ENCODE measurements around the gene SPTBN5.

Gene SPTBN5

DNA sequence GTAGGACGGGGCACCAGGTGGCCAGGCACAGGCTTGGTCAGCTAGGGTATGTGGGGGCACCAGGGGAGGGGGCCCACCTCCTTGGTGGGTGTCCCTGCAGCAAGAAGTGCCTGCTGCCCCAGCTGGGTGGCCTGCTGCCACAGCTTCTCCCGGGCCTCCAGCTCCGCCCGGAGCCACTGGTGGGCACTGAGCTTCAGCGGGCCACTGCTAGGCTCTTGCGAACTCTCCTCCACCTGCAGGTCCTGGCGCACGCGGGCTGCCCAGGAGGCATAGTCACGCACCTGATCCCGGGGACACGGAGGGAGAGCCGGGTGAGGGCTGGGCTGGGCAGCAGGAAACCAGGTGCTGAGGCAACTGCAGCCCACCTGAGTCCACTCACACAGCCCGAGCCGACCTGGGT lies 25.5 kb downstream of the SPTBN5 start:
- ATAC-seq = no peak
- no peak for TF ChIP-seq CREB5 (CRISPR knock-in tag; IDR thresholded peaks at IDR 0.05; ENCODE audit: low read depth)
- no peak for TF ChIP-seq ZFP3 (CRISPR knock-in tag; IDR thresholded peaks at IDR 0.05)
- TF ChIP-seq OSR1 (CRISPR knock-in tag; IDR thresholded peaks at IDR 0.05) = no peak
- TF ChIP-seq ZNF565 (CRISPR knock-in tag; conservative IDR thresholded peaks at IDR 0.05; ENCODE audit: low read depth) = no peak
- no peak for TF ChIP-seq BACH2 (CRISPR knock-in tag; IDR thresholded peaks at IDR 0.05; ENCODE audit: borderline replicate concordance)
- TF ChIP-seq TCF4 (CRISPR knock-in tag; IDR thresholded peaks at IDR 0.05; ENCODE audit: borderline replicate concordance) = no peak
- TF ChIP-seq TOX (CRISPR knock-in tag; IDR thresholded peaks at IDR 0.05; ENCODE audit: borderline replicate concordance) = no peak
- no peak for TF ChIP-seq RARB (CRISPR knock-in tag; IDR thresholded peaks at IDR 0.05)
- TF ChIP-seq ISL1 (CRISPR knock-in tag; IDR thresholded peaks at IDR 0.05) = no peak
- TF ChIP-seq TSHZ2 (CRISPR knock-in tag; IDR thresholded peaks at IDR 0.05) = no peak
- no peak for TF ChIP-seq ZNF70 (CRISPR knock-in tag; IDR thresholded peaks at IDR 0.05)
- TF ChIP-seq ZC3H10 (CRISPR knock-in tag; IDR thresholded peaks at IDR 0.05) = no peak
- TF ChIP-seq SNAI2 (CRISPR knock-in tag; IDR thresholded peaks at IDR 0.05) = no peak
- TF ChIP-seq ARNTL (CRISPR knock-in tag; IDR thresholded peaks at IDR 0.05; ENCODE audit: borderline replicate concordance, low read depth) = no peak
- no peak for TF ChIP-seq PPARA (CRISPR knock-in tag; IDR thresholded peaks at IDR 0.05; ENCODE audit: borderline replicate concordance)
- TF ChIP-seq CSDC2 (CRISPR knock-in tag; IDR thresholded peaks at IDR 0.05) = no peak

- no peak for ATAC-seq
- TF ChIP-seq GLIS3 (CRISPR knock-in tag; IDR thresholded peaks at IDR 0.05) (no peak), CREB5 (CRISPR knock-in tag; IDR thresholded peaks at IDR 0.05; ENCODE audit: low read depth) (no peak), PPARA (CRISPR knock-in tag; IDR thresholded peaks at IDR 0.05; ENCODE audit: borderline replicate concordance) (no peak), ZC3H10 (CRISPR knock-in tag; IDR thresholded peaks at IDR 0.05) (no peak), ARNTL (CRISPR knock-in tag; IDR thresholded peaks at IDR 0.05; ENCODE audit: borderline replicate concordance, low read depth) (no peak), TCF4 (CRISPR knock-in tag; IDR thresholded peaks at IDR 0.05; ENCODE audit: borderline replicate concordance) (no peak), ISL1 (CRISPR knock-in tag; IDR thresholded peaks at IDR 0.05) (no peak), TSHZ2 (CRISPR knock-in tag; IDR thresholded peaks at IDR 0.05) (no peak), TOX (CRISPR knock-in tag; IDR thresholded peaks at IDR 0.05; ENCODE audit: borderline replicate concordance) (no peak), BACH2 (CRISPR knock-in tag; IDR thresholded peaks at IDR 0.05; ENCODE audit: borderline replicate concordance) (no peak), CSDC2 (CRISPR knock-in tag; IDR thresholded peaks at IDR 0.05) (no peak), RARB (CRISPR knock-in tag; IDR thresholded peaks at IDR 0.05) (no peak), ZNF8 (CRISPR knock-in tag; IDR thresholded peaks at IDR 0.05) (no peak), PATZ1 (CRISPR knock-in tag; IDR thresholded peaks at IDR 0.05; ENCODE audit: borderline replicate concordance) (no peak)
These were observed 26.8 kb downstream of the SPTBN5 start for GRCh38 chr15:41866872-41867579.
